C4-2B (cell line): Measurements from ENCODE around the gene CEBPE.

Source experiments
- CTCF ChIP-seq: fragments of 450-650 bp; conservative IDR thresholded peaks from 2 replicates; pipeline ENCODE4 v1.5.1; 2017; ENCODE audit warnings: mild to moderate bottlenecking
- ZFX ChIP-seq: fragments of 450-650 bp; IDR thresholded peaks from 2 replicates; pipeline ENCODE4 v1.6.1; 2017

DNA sequence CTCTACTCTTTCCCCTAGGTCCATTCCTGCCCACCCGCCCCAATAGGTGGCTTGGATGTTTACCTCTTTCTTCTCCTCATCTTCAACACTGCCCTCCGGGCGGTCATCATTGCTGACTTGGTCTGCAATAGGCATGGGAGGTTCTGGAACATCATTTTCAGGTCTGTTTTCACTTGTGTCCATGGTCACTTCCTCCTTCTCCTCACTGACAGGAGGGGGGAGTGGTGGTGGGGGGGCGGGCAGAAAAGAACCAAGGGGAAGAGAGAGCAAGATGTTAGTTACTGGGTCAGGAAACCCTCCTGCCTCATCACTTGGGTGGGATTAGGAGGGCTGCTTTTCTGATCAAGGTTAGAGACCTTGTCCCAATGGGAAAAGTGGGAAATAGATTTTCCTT, 49.6 kb downstream of the CEBPE start:
- TF ChIP-seq CTCF: no peak
- no peak for TF ChIP-seq ZFX
